HepG2 (cell line): Measurements from ENCODE around the gene MBD3. TPM values are rescaled to one million over a fixed set of nuclear protein-coding genes. Genes with fewer than 3 reads are reported as not detected.

Source experiments
- ATF2 ChIP-seq: sonication (generic); formaldehyde crosslinking; IDR thresholded peaks from 2 replicates; pipeline ENCODE4 v1.4.0; 2020; ENCODE audit warnings: missing genetic modification reagents
- FOXO4 ChIP-seq: sonication (generic); formaldehyde crosslinking; conservative IDR thresholded peaks from 2 replicates; pipeline ENCODE4 v1.8.1; 2023; ENCODE audit warnings: missing genetic modification reagents
- GLMP ChIP-seq: sonication (generic); formaldehyde crosslinking; IDR thresholded peaks from 2 replicates; pipeline ENCODE4 v1.9.0; 2021; ENCODE audit warnings: missing genetic modification reagents, mild to moderate bottlenecking, borderline replicate concordance
- NAIF1 ChIP-seq: sonication (generic); formaldehyde crosslinking; IDR thresholded peaks from 2 replicates; pipeline ENCODE4 v1.5.0; 2020; ENCODE audit warnings: mild to moderate bottlenecking, missing genetic modification reagents, borderline replicate concordance
- POLR2A ChIP-seq, 2 experiments: IDR thresholded peaks; 2 replicates each; pipeline ENCODE4 v1.6.1; 2011; ENCODE audit warnings: low read depth in 2 of 2, low read length in 2 of 2, mild to moderate bottlenecking in 1 of 2, moderate library complexity in 1 of 2; ENCODE audit not compliant: insufficient read depth in 1 of 2
- RNF219 ChIP-seq: sonication (generic); formaldehyde crosslinking; IDR thresholded peaks from 2 replicates; pipeline ENCODE4 v1.5.0; 2020; ENCODE audit warnings: mild to moderate bottlenecking, missing genetic modification reagents
- ZBED4 ChIP-seq: sonication (generic); formaldehyde crosslinking; IDR thresholded peaks from 2 replicates; pipeline ENCODE4 v1.4.0; 2020; ENCODE audit warnings: missing genetic modification reagents, borderline replicate concordance
- ZNF136 ChIP-seq: sonication (generic); formaldehyde crosslinking; IDR thresholded peaks from 2 replicates; pipeline ENCODE4 v1.8.1; 2022; ENCODE audit warnings: low read depth, mild to moderate bottlenecking, moderate library complexity, missing genetic modification reagents
- polyA plus RNA-seq, 8 experiments: library from polyadenylated mRNA; depleted of rRNA in 3 of 8; stranded (reverse) in 7 of 8; unstranded in 1 of 8; fragments of >200 nt; fragmentation: Illumina TruSeq in 4 of 8; extraction: Trizol in 4 of 8; gene quantifications; 2 replicates each; pipeline versions ENCODE4 v1.2.1 to v1.2.3, GENCODE V29; 2011 to 2016; ENCODE audit warnings: low read depth in 4 of 8, missing spikeins in 1 of 8, mixed read lengths in 1 of 8; ENCODE audit not compliant: insufficient read depth in 1 of 8
- total RNA-seq, 5 experiments: library from RNA; depleted of rRNA; stranded (reverse); fragments of >200 nt; fragmentation: Illumina TruSeq; extraction: Trizol; gene quantifications; 2 replicates each; pipeline ENCODE4 v1.2.3, GENCODE V29; 2016; ENCODE audit warnings: low read depth in 1 of 5

The MBD3 gene
- total and polyA plus RNA-seq, 2 of the 13 experiments (the other 11 are each of a cell fraction or from before 2014, with no cell fraction given): 21.2 to 76.9 TPM

- TF ChIP-seq GLMP (CRISPR knock-in tag) (no peak), FOXO4 (CRISPR knock-in tag) (no peak), NAIF1 (CRISPR knock-in tag) (no peak), POLR2A (IDR thresholded peaks at IDR 0.05; ENCODE audit: insufficient read depth in 1 of 2, low read depth in 2 of 2, low read length in 2 of 2) (peak in 1 of 2 experiments; percentile 55; a peak in 3 of 4 replicates), ZBED4 (0 out of 2 replicates have a peak, but pooled peaks have one; percentile 3), ZNF136 (CRISPR knock-in tag) (no peak), ATF2 (CRISPR knock-in tag) (no peak), RNF219 (CRISPR knock-in tag) (no peak; the same call in 1 of the 2 replicates)
Measured at GRCh38 chr19:1590641-1591397, 1.8 kb downstream of the MBD3 start (continued).
